NOMO-1 (cell line): ENCODE data around the gene KRTAP10-2.
"Not testable (repeated sequence)": the region's sequence is repeated elsewhere in the genome, so short reads cannot be mapped to it uniquely, and the experiment has no call there.

ENCODE experiments used
- DNase-seq, 2 experiments: peaks; one replicate each; lab custom pipeline; 2025; ENCODE audit not compliant: unreplicated experiment in 2 of 2; lab: John Stamatoyannopoulos, UW

KRTAP10-2 gene

DNA sequence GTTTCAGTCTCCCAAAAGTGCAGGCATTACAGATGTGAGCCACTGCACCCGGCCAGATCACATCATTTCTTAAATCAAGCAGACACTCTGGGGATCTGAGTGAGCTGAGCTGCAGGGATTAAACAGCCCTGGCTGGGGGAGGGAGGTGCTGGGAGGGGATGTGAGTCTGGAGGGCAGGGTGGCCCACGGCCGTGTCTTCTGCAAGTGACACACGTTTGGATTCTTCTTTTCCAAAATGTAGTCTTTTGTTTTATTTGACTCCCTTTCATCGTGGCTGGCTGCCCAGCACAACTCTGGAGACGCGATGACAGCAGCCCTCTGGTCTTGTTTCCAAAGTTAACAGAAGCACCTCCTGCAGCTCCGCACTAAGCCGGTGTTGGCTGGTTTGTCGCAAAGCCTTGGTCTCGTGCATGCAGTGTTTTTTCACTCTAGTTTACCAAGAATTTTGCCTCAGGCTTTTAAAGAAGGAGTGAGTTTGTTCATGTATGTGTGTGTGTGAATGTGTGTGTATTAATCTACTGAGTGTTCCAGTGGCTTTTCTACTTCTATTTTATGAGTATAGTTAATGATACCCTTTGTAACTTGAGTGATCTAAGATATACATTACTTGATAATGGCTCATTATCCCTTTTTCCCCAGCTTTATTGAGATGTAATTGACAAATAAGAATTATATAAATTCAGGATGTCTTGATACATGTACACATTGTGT, 31.9 kb upstream of the KRTAP10-2 start:
- DNase-seq: no peak

DNA sequence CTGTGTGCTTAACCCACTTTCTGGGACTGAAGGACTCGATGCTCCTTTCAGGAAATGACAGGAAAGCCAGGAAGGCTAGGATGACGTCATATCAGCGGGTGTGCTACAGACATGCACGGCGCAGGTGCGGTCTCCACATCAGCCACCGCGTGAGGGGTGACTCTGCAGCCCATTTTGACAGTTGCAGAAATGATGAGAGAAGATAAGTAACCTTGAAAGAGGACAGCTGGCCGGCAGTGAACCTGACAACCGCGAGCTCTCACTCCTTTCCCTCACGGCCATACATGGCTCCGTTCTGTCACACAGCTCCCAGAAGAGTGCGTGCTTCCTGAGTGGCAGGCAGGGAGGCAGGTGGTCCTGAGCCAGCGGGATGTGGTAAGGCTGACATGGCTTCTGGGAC, 30.8 kb upstream of the KRTAP10-2 start:
- no peak for DNase-seq

DNA sequence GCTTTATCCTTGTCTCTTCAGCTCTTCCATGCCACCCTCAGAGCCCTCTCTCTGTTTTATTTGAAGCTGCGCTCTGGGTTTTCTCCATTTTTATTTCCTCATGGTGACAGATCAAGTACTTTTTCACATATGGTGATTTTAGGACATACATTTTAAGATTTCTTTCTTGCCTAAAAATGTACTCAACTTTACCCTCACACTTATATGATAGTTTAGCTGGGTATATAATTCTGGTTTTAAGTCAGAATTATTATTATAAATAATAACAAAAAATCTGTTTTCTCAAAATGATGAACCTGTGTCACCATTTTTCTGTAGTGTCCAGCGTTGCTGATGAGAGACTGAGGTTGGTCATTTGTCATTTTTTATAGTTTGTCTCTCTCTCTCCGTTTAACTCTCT, 29.9 kb upstream of the KRTAP10-2 start:
- no peak for DNase-seq

DNA sequence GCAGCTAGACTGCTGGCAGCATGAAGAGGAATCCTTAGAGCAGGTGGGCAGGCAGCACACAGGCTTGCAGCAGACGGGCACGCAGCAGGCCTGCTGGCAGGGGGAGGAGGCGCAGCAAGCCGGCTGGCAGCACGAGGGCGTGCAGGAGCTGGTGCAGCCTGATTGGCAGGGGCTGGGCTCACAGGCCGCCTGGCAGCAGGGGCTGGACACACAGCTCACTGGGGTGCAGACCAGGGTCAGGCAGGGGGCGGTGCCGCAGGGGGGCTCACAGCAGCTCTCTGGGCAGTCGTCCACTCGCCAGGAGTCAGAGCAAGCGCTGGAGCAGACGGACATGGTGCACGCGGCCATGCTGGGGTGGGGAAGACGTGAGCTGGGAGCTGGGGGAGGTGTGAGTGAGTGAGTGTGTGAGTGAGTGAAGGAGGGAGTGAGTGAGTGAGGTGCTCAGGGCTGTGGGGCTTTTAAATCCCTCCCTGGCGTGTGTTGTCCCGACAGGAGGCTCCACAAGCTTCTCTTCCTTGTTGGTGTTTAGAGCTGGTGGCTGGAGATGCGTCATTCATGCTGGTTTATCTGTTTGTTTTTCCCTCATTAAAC, 29.0 kb upstream of the KRTAP10-2 start, which contains the start of gene KRTAP10-5:
TSS of gene KRTAP10-5 (minus strand) at position 374 of the 591 bp plus-strand sequence. CDS start at position 348, 26 bp downstream.
- not testable (repeated sequence) for DNase-seq

DNA sequence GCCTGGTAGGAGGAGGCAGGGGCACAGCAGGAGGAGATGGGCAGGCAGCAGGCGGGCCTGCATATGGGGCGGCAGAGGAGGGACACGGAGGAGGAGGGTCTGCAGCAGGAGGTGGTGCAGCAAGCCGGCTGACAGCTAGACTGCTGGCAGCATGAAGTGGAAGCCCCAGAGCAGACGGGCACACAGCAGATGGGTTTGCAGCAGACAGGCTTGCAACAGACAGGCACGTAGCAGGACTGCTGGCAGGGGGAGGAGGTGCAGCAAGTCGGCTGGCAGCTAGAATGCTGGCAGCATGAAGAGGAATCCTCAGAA, 28.5 kb upstream of the KRTAP10-2 start:
- no peak for DNase-seq

DNA sequence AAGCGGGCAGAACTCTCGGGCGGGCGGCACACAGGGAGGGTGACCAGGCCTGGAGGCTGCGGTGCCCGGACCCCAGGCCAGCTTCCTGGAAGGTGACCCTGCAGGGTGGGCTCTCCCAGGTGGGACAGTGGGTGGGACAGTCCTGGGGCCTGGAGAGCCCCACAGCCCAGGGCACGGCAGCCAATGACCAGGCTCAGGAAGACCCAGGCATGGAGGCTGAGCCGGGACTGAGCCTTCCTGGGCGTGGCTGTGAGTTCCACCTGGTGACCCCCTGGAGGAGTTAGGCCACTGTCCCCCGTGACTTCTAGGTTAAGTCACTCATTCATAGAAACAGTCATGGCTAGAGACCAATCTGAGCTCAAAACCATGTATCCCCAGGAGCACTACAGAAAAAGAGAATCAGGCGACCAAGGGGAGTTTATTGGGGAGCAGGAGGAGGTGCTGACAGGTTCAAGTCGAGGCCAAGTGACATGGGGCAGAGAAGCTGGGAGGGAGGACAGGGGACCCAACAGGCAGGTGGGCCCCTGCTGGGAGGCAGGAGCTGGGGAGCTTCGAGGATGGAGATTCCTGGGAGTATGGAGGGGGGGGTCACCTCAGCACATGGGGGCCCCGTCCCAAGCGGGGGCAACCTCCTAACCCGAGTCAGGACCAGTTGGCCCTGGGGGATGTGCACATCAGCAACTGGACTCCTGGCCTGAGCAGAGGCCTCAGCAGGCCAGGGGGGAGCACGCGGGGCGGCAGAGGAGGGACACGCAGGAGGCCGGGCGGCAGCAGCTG, 27.9 kb upstream of the KRTAP10-2 start:
- DNase-seq: no peak

DNA sequence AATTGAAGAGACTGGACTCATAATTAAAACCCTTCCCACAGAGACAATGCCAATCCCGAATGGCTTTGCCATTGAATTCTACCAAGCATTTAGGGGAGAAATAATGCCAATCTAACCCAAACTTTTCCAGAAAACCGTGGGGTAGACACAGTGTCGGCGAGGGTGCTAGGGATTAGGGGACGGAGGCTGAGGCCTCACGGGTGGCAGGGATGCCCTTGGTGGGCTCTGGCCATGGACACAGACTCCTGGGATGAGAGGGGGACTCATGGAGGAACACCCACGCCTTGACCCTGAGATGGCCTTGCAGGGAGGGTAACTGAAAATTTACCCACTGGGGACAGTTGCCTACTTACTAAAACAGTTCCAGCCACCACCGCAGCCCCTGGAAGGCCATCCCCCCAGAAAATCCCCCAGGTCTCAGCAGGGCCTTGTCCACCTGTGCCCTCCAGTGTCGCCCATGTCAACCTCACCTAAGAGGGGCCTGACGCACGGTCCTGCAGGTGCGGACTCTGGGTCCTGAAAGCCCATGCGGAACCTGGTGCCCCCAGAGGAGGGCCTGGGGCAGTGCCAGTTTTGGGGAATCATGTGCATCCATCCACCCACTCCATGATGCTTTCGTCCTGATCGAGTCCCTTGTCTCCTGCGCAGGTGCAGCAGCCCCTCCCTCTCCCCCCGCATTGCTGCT, 27.2 kb upstream of the KRTAP10-2 start:
- DNase-seq: no peak

DNA sequence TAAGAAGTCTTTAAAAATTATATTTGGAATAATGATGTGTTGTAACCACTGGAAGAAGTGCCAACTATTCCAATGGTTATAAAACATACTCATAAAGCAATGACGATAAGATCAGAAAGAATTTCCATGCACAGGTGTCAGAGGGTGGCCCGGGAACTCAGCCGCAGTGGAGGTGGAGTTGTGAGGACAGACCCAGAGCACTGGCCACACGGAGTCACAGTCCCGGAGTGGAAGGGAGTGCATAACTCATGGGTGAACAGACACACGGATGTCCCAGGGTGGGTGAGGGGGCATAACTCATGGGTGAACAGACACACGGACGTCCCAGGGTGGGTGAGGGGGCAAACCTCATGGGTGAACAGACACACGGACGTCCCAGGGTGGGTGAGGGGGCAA, 24.7 kb upstream of the KRTAP10-2 start:
- no peak for DNase-seq

DNA sequence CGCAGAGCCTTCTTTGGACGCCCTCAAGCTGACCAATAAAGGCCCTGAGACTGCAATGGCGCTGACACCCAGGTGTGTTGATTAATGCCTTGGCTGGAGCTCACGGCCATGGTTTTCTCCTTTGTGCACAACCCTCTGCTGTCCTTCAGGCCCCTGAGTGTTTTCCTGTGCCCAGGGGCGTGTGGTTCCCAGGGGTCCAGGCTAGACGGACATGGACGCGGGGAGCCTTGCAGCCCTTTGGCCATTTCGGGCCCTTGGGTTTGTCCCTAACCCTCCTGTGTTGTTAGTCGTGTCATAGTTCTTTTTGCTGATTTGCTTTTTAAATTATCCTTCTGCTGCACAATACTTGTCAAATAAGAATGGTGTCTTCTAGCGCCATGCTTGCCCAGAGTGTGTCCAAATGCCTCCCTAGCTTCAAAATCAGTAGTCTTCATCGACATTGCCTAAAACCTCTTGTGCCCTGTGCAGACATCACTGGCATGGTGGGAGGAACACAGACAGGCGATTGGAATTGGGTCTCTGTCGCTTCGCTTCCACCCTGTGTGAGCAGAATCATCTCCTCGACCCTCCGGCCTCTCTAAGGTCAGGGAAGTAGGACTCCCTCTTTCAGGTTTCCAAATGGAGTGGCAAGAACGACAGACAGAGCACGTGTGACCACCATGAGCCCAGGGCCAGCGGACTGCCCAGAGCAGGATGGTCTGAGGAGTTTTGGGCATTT, 24.2 kb upstream of the KRTAP10-2 start:
- DNase-seq: no peak

DNA sequence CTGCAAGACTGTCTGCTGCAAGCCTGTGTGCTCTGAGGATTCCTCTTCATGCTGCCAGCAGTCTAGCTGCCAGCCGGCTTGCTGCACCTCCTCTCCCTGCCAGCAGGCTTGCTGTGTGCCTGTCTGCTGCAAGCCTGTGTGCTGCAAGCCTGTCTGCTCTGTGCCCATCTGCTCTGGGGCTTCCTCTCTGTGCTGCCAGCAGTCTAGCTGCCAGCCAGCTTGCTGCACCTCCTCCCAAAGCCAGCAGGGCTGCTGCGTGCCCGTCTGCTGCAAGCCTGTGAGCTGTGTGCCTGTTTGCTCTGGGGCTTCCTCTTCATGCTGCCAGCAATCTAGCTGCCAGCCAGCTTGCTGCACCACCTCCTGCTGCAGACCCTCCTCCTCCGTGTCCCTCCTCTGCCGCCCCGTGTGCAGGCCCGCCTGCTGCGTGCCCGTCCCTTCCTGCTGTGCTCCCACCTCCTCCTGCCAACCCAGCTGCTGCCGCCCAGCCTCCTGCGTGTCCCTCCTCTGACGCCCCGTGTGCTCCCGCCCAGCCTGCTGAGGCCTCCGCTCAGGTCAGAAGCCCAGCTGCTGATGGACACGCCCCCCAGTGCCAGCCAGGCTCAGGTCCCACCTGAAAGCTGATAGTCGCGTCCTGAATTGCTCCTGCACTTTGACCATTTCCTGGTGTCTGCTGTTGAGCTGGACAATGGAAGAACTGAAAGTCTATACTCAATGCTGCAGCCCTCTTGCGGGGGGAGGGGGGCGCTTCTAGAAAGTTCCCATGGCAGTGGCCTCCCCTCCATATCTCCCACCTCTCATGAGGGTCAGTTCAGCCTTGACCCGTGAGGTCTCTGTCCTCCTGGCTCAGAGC, 23.4 kb upstream of the KRTAP10-2 start:
- DNase-seq: no peak

DNA sequence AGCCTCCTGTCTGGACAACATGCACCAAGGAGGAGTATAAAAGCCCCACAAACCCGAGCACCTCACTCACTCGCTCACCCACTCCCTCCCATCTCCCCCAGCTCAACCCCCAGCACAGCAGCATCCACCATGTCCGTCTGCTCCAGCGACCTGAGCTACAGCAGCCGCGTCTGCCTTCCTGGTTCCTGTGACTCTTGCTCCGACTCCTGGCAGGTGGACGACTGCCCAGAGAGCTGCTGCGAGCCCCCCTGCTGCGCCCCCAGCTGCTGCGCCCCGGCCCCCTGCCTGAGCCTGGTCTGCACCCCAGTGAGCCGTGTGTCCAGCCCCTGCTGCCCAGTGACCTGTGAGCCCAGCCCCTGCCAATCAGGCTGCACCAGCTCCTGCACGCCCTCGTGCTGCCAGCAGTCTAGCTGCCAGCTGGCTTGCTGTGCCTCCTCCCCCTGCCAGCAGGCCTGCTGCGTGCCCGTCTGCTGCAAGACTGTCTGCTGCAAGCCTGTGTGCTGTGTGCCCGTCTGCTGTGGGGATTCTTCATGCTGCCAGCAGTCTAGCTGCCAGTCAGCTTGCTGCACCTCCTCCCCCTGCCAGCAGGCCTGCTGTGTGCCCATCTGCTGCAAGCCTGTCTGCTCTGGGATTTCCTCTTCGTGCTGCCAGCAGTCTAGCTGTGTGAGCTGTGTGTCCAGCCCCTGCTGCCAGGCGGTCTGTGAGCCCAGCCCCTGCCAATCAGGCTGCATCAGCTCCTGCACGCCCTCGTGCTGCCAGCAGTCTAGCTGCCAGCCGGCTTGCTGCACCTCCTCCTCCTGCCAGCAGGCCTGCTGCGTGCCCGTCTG, 22.5 kb upstream of the KRTAP10-2 start, which contains the start of gene KRTAP10-4:
TSS of gene KRTAP10-4 (plus strand) at position 100 of the 827 bp plus-strand sequence. CDS start at position 130, 30 bp downstream.
- DNase-seq: not testable (repeated sequence)

DNA sequence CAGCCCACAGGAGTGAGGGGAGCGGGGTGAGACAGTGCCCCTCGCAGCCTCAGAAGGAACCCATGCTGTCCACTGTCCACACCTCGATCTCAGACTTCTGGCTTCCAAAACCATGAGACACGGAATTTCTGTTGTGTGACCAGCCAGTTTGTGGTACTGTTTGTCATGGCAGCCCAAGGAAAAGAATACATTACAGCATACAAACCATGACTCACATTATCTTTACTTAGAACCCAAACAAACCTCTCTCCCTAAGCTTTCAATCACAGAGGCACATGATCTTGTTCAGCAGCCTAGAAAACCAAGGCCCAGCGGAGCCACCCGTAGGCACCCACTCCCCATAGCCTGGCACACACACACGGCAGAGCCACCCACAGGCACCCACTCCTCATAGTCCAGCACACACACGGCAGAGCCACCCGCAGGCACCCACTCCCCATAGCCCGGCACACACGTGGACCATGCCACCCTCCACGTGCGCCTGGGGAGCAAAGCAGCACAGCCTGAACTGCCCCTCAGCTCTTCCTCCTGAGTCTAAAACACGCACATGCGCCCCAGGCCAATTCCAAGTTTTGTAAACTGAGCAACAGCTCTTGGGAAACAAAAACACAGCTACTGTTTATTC, 21.8 kb upstream of the KRTAP10-2 start:
- no peak for DNase-seq

DNA sequence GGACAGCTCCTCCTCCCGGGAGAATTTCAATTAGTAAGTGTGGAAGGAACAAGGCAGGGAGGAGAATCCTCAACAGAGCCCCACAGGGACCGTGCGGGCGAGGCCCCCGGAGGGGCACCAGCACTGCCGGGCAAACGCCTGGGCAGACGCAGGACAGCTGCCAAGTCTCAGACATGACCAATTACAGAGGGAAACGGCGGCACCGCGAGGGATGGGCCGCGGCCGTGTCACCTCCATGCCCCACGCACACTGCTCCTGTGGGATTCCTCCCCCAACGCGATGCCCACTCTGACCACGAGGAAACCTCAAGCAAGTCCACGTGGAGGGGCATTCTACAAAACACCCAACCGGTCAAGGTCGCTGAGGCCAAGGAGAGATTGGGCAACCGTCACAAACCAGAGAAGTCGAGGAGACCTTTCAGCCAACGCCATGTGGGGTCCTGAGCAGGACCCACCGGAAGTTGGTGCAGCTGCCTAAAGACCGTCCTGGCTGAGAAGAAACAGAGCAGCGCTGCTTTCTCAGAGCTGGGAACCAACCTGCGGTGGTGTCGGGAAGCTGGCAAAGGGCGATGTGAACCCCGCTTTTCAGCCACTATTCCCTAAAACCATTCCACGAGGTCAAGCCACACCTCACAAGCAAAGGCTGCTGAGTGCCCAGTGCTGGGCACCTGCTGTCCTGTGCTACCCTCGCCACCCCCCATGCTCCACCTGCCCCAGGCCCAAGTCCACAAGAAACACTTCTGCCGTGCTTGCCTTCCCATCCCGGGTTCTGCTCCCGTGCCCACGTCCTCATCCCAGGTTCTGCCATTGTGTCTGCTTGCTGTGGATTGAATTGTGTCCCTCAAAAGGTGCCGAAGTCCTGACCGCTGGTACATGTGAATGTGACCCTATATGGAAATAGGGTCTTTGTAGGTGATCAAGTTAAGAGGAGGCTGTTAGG, 20.8 kb upstream of the KRTAP10-2 start:
- DNase-seq: no peak

DNA sequence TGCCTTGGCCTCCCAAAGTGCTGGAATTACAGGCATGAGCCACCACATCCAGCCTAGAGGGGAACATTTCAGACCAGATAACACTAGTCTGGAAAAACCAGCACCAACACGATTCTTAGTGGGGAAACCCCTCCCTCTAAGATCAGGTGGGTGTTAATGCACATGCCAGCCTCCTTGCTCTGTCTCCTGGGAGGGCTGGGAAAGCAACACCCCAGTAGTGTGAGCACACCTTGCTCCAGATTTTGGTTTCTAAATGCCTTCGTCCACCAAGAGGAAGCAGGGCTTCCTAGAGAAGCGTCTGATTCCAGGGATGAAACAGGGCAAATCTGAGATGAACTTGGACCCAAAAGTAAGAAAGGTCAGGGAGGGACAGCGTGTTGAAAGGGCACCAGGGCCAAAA, 20.0 kb upstream of the KRTAP10-2 start:
- no peak for DNase-seq

DNA sequence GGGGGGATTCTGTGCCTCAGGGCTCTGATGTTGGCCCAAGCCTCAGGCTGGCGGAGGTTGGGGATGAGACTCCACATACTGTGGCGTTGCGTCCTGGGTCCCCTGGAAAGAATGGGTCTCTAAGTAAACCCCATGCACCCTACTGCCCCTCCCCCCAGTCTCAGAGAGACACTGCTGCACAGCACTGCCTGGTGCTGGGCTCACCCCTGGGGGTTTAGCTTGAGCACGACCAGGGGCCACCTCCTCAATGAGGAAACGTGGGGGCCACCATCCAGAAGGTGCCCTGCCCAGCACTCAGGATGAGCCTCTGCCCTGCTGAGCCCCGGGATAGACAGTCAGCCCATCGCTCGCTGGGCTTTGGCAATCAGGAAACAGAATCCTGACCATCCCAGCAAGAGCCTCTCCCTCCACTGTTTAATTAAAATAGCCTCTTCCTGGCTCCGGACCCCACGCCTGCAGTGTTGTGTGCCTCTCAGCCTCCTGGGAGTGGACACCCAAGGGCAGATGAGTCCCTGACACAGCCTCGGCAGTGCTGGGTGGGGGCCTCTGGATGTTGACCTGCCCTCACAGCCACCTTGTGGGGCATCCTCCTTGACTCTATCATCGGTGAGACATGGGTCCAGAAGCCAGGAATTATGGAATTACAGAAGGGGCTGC, 18.7 kb upstream of the KRTAP10-2 start:
- DNase-seq: no peak

DNA sequence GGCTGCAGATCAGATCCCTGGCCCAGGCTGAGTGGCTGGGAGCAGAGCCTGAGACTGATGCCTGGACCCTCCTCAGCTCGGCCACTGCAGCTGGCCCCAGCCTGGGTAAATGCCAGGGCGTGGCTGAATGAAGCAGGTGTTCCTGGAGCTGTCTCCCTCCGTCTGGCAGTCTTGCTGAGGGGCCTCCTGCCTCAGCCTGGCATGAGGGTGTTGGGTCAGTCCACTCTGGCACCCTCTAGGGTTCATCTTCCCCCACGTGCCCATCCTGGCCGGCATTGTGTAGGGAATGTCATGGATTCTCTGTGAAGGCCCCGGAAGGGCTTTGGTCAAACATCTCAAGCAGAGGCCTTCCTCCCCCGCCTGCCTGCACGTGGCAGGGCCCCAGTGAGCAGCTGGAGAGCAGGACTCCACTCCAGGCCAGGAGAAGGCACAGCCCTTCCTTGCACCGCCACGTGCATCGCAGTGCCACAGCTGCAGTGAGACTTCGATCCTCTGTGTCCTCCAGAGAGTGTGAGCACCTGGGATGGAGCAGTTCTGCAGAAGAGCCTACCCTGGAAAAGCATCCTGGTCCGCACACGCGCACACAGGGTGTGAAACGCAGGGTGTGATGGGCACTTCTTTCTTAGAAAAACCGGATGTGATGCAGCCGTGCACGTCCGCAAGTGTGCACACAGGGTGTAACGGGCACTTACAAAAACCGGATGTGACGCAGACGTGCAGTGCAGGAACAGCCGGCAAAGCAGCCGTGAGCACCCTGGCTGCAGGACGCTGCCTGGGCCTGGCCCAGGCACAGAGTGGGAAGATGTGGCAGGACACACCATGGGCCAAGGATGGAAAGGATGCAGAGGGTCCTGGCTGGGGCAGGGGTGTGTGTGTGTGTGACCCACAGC, 17.6 kb upstream of the KRTAP10-2 start:
- no peak for DNase-seq
